GM18517 (cell line): ENCODE measurements around the gene HLCS.

Source experiments
- ATAC-seq: cut with Tn5 transposase; IDR thresholded peaks from one replicate; pipeline ENCODE4 v1.9.1; 2021; ENCODE audit warnings: mild to moderate bottlenecking, moderate library complexity; ENCODE audit not compliant: unreplicated experiment

Gene HLCS

DNA sequence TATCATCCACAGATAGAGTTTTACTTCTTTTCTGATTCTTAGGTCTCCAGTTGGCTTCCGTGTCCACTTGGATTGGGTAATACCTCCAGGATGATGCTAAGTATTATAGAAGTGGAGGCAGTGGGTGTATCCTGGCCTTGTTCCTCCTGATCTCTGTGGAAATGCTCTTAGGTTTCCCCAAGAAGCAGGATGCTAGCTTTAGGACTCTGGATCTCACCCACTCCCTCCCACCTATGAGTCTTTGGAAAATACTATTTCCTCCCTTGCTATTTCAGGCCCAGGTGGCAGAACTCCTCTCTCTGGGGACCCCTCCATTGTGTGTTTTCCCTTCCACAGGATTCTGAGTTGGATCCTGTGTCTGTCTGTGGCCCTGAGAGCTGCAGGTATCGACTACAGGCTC, 180.9 kb downstream of the HLCS start:
- ATAC-seq, result no peak

DNA sequence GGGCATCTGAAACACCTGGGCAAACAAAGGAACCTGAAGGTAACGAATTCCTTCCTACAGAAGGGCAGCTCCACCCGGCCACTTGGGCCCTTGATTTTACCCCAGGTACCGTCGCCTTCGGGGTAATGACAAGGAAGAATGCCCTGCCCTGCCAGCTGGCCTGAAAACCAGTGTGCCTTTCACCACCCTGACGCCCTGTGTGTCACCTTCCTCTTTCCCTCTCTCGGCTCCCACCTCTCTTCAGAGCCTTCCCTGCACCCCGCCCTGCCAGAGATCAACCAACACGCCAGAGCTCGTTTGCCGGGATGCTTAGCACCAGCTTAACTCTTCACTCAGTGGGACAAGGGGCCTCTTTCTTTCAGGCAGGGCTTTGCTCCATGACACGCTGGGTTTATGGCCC, 181.5 kb downstream of the HLCS start:
- ATAC-seq, result no peak

DNA sequence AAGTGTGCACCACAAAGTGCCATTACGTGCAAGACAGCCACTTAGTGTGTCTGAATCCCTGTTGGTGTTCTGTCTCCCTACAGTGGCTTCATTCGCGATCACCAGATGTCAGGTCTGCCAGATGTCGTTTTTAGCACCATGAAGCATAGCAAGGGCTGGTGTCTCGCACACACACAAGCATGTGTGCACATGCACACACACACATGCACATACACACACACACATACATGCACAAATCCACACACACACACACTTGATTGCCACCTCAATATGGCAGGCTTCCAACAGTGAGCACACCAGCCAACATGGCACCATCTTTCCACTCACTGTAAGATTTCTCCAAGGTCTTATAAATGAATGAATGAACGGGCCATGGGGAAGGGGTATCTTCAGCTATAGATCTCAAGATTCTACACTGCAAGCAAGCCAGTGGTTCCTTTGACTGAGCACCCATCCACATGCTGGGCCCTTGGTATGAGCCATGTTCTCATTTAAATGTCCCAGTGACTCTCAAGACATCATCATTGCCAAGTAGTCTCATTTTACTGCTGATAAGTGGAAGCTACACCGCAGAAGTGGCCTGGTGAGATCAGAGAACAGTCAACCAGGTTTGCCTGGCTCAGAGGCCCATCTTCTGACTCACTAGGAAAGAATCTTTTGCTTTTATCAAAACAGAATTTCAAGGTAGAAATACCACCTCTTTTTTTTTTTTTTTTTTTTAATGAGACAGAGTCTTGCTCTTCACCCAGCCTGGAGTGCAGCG, 182.7 kb downstream of the HLCS start:
- no peak for ATAC-seq

DNA sequence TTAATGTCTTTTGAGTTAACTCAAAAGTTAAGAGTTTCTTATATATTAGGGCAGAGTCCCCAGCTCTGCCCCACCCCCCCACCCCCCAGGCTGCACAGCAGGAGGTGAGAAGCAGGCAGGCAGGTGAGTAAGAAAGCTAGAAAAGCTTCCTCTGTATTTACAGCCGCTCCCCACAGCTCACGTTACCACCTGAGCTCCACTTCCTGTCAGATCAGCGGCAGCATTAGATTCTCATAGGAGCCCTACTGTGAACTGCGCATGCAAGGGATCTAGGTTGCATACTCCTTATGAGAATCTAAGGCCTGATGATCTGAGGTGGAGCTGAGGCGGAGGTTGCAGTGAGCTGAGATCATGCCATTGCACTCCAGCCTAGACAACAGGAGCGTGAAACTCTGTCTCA, 185.6 kb downstream of the HLCS start:
- no peak for ATAC-seq

DNA sequence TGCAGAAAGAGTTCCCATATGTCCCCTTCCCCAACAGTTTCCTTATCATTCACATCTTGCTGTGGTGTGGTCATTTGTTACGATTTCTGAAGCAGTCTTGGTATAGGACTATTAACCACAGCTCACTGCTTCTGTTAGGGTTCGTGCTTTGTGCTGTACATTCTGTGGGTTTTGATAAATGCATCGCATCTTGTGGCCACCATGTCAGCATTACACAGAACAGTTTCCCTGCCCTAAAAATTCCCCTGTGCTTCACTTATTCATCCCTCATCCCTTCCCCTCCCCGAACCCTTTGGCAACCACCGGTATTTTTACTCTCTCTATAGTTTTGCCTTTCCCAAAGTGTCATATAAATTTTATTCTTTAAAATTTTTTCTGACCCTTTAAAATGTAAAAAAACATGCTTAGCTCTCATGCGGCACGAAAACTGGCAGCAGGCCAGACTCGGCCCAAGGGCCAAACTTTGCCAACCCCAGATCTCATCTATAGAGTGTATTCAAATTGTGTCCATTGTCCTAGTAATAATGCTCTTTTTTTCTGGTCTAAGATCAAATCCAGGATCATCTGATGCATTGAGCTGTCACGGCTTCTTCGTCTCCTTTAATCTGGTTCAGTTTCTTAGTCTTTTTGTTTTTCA, 189.4 kb downstream of the HLCS start:
- no peak for ATAC-seq

DNA sequence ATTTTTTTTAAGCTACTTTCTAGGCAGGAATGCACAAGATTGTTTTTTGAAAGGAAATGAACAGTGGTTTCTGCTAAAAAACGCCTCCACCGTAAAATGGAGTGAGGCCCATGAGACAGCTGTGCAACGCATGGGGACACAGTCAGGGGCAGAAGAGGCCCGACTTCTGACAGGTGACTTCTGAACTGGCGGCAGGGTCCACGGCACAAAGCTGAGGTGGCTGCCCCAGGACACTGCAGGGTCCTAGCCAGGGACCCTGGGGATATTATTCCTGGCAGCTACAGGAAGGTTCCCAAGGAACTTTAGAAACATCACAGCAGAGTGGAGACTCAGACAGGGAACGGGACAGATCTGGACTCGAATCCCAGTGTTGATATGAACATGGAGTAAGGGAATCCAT, 192.5 kb downstream of the HLCS start:
- no peak for ATAC-seq

DNA sequence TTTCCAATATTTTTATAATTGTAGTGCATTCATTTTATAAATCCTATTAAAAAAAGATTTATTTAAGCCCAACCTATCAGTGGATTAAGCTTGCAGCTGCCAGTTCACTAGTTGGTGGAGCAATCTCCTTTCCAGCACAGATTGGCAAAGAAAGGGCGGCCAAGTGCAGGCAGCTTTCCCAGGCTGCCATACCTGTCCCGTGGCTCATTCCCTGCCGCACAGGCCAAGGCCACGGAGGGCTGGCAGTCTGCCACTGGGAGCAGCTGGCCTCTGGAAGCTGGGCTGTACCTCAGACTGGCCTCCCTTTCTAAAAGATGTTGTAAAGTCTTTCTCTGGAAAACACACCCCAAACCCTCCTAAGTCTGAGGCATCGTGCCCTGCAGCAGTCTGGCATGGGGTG, 193.4 kb downstream of the HLCS start:
- no peak for ATAC-seq

DNA sequence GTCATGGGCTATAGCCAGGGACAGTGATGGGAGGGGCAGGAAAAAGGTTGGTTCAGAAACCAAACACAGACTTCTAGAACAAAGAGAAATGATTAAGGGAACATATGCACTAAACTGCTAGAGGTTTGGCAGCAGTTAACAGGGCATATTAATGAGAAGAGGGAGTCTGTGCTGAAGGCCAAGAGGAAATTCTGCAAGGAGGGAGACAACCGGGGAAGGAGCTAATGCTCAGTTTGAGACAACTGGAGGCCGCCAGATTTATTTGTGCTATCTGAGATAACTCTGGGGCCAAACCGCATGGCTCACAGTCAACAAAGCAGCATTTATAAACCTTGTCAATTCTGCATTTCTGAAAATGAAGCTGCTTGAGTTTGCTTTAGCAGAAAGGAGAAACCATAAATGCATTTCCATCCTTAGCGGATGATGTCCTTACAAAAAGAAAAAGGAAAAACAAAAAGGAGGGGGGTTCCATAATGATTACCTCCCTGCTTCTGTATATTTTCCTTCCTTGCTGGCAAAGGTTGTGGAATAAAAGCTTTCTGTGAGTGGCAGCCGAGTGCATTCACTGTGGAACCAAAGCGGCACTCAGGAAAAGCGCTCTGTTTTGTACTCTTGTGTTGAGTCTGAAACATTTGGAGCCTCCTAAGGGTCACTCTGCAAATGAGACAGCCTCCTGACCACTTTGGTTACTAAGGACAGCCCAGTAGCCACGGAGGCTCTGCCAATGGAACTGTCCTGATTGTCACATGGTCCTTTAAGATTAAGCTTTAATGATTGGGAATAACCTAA, 197.2 kb downstream of the HLCS start:
- ATAC-seq, result no peak

DNA sequence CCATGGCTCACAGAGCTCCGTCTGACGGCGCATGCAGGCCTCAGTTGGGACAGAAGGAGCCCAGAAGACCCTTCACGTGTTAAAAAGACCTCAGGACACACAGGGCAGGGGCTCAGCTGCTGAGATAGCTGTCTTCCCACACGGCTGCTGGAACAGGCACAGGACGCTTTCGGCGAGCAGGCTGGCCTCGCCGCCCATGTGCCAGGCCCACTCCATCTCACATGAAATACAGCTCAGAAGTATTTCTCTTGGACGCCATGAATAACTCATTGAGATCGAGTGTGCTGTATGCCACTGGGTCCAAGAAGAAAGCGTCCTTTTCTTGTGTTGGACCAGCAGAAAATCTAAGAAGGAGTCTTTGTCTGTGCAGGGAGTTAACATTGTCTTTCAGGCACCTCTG, 198.0 kb downstream of the HLCS start:
- no peak for ATAC-seq

DNA sequence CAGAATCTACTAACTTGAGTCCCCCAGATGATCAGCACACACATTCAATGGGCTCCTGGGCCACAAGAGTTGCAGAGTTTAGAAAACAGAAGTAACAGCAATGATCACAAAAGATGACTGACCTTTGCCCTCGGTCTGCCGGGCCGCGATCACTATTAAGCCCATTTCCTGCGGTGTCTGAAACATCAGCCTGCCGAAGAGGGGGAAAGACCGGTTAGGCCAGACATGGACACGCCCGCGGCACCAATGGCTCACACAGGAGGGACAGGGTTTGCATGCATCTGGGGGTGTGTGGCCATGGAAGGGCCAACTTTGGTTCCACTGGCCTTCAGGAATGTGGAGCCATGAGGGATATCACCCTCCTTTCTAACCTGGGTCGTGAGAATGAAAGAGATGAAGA, 199.4 kb downstream of the HLCS start:
- ATAC-seq, result no peak

DNA sequence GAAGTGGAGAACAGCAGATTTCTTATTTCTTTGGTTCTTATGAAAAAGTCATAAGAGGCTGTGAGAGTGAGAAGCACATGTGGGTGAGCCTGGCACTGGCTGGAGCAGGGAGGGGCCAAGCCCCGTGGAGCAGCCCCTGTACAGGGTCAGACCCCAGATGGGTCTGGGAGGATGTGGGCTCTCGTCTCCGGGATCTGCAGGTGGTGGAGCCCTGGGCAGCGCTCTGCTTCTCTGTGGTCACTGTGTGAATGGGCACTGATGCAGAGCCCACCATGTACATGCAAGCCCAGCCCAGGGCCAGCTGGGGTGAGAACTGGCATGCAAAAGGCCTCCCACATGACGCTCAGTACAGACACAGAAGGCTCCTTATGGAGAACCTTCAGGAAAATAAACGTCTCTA, 200.0 kb downstream of the HLCS start:
- ATAC-seq, result no peak

DNA sequence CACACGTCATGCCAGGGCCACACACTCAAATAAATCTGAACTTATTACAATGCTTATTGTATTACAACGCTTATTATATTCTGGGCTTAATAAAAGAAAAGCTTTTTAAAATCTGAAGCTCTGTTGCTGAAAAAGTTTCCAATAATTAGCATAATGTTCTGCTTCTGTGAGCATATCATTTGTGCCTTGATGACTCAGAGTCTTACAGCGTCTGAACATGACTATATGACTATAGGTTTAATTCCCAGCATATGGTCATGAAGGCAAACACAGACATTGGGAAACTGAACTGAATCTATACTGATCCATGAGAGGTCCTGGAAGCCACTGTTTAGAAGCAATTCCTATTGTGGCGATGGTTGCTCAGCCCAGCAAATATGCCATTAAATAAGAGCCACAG, 201.2 kb downstream of the HLCS start:
- no peak for ATAC-seq

DNA sequence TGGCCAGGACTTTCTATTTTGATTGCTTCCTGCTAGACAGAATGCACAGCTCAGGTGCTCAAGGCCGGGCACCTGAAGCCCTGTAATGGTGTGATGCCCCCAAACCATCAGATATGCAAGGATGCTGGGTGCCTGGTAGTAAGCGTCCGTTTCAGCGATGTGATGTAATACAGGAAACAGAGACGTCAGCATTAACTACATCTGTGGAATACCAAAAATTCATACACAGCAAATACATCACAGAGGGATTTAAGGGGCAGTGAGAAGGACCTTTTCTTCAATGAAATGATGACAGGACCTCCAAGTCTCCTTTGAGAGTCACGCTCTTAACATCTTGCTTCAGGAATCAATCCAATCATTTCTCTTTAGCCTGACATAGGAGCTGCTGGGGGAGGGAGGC, 203.2 kb downstream of the HLCS start:
- ATAC-seq, result no peak

DNA sequence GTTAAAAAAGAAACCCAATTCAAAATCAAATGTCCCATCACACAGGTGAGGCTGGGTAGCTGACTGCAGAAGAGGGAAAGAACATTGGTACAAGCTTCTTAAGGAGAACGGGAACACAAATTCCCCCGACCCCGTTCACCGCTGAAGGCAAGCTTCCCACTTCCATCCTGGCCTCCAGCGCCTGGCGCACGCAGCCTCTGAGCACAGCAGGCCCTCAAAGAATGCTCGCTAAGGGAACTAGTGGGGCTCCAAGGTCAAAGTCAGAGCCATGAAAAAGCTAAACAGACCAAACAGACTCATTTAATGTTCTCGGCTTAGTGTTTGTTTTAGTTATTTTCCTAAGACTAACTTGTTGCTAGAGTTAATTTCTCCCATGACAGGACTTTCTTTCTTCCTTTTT, 203.8 kb downstream of the HLCS start:
- ATAC-seq, result no peak

DNA sequence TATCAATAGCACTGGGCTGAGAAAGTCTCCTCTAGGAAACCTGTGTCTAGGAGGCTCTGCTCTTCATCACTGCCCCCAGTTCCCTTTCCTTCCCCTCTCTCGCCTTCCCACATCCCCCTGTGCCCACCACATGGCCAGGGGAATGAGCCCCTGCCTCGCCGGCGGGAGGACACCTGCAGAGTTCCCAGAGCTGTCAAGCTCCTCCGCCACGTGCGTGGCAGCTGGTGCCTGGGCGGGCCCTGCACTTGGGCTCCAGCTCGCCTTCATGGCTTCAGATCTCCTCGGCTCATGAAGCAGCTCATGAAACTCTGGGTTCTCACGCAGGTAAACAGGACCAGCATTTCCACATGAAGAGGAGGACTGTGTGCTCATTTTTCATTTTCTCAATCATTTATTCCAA, 204.8 kb downstream of the HLCS start:
- ATAC-seq, result no peak

DNA sequence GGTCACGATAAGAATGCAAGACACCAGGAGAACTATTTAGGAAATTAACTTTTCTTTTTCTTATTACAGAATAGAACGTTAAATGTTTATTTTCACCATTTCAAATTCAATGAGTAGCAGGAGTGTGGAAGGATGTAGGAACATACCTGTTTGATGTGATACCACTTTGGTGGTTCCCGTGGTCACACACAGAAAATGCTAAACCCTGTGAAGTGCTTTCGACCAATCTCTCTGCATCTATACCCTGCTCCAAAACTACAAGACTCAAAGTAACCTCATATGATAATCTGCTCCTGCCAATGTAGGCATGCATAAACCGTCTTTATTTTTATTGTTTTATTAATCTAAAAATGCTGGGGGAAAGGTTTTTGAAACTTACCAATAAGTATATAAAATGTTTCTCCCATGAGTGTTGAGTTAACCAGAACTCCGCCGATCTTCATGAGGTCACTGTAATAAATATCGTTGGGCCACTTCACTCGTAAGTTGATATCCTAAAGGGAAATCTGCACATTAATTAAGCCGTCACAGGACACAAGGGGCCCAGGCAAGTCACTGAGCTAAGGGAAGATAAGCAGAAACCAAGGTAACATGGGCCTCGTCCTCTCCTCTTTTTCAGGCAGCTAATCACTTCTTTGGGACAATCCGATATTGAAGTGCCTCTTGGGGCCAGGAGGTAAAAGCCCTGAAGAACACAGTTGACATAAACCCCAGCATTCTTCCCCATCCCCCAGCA, 207.0 kb downstream of the HLCS start:
- ATAC-seq, result no peak

DNA sequence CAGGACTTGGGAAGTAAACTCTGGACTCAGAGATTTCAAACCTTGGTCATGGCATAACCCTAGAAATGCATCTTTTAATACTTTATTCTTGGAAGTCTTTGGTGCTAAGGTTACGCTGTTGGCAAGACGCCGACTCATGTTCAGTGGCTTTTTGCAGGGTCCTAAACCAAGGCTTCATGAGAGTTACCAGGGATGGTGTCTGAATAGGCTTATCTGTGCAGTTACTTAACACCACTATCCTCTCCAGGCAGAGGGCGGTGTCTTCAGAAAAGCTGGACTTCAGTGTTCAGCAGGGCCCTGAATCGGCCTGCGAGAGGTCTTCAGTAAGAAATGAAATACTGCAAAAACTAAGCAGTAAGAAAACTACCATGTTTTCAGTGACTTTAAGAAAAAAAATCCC, 209.3 kb downstream of the HLCS start:
- no peak for ATAC-seq

DNA sequence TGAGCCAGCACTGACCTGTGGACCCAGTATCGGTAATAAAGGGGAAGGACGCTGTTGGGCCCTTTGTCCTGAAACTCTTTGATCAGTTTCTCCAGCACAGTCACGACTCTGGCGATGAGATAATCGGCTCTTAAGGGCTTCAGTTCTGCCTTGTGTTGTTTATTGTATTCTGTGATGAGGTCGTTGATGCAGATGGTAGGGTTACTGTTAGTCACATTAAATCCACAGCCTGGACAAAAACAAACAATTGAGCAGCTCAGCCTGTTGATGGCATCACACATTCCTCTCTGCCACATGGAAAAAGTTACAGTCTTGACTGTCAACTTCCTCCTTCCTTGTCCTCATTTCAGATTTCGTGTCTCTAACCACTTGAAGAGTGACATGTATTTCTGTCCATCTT, 209.9 kb downstream of the HLCS start:
- no peak for ATAC-seq

DNA sequence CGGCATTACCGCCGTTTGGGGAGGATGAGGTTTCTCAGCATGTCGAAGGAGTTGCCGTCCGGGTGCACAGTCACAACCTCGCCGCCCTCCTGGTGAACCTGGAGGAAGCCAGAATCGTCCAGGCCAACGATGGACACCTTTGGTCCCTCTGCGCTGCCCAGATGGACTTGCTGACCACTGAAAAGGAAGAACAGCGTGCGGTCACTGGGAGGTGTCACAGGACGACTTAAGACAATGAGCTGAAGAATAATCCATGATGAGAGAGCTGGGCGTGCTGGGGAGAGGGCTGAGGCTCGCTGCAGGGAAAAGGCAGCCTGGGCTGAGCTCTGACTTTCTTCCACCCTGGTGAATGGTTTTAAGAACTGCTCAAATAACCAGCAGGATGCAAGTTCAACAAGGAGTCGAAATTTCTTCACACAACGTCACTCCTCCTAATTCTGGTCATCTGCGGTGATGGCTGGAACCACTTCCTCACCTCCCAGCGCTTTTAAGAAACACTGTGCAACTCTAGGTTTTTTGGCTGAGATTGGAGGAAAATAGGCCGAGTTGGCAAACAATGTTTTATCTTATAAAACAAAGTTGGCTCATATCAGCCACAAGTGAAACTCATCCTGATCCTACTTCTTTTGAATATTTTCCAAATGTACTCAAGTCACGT, 212.1 kb downstream of the HLCS start:
- ATAC-seq, result no peak

DNA sequence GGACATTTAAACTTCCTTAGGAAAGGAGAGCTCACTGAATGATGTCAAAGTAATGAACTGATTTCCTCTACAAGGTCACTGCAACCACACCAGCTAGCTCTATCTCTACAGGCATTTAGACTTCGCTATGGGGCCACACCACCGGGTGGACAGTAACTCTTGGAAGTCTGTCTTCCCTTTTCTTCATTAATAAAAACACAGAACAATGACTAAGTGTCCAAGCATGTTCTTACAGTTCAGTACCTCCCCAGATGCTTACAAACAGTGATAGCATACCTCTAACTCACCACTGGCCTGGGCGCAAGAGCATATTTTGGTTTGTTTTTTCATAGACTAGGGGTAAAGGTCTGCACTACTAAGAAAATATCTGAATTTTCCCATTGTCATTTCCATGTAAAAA, 212.9 kb downstream of the HLCS start:
- no peak for ATAC-seq

DNA sequence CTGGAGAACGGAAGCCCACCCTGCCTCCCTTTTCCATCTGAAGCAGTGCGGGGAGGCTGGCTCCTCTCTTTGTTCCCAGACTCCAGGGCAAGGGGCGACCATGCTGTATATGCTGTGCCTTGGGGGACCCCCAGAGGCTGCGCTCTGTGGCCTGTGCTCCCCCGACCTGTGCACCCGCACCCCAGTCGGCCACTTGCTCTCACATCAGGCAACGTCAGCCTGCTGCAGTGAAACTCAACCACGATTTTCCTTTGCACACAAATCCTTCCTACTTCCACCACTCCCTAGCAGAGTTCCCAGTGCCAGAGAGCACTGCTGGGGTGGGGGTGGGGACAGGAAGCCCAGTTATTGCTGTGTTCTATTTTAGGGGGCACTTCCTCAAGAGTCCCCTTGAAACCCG, 215.1 kb downstream of the HLCS start:
- ATAC-seq, result no peak
